Body of pancreas (tissue), 4 donors: ENCODE data around the gene KIAA0930.

Experiments used
- POLR2A ChIP-seq, 3 donors: fragments of 450-650 bp; IDR thresholded peaks; one replicate each; pipeline ENCODE4 v1.6.1; 2016; ENCODE audit warnings: antibody characterized with exemption in 3 of 3, mild to moderate bottlenecking in 2 of 3
- TF ChIP-seq, protein P1 (sequence below), 7 experiments: fragments of 450-650 bp in 4 of 7; fragments of 200-600 bp in 3 of 7; sonication (generic) in 3 of 7; IDR thresholded peaks; one replicate each; pipeline ENCODE4 v1.5.1; 2016 to 2019; ENCODE audit warnings: antibody characterized with exemption in 7 of 7

GRCh38 chr22:45228401-45228754, 12.3 kb downstream of the KIAA0930 start:
- TF ChIP-seq, protein P1, sequence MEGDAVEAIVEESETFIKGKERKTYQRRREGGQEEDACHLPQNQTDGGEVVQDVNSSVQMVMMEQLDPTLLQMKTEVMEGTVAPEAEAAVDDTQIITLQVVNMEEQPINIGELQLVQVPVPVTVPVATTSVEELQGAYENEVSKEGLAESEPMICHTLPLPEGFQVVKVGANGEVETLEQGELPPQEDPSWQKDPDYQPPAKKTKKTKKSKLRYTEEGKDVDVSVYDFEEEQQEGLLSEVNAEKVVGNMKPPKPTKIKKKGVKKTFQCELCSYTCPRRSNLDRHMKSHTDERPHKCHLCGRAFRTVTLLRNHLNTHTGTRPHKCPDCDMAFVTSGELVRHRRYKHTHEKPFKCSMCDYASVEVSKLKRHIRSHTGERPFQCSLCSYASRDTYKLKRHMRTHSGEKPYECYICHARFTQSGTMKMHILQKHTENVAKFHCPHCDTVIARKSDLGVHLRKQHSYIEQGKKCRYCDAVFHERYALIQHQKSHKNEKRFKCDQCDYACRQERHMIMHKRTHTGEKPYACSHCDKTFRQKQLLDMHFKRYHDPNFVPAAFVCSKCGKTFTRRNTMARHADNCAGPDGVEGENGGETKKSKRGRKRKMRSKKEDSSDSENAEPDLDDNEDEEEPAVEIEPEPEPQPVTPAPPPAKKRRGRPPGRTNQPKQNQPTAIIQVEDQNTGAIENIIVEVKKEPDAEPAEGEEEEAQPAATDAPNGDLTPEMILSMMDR (IDR thresholded peaks at IDR 0.05) = no peak
- TF ChIP-seq POLR2A (IDR thresholded peaks at IDR 0.05) = no peak
